Bronchial epithelial cell (primary cell): Measurements from ENCODE around the gene MPIG6B. TPM values are rescaled to one million over a fixed set of nuclear protein-coding genes. Genes with fewer than 3 reads are reported as not detected.

Experiments
- DNase-seq: peaks from one replicate; pipeline ENCODE4 v3.0.0-alpha.2; 2010; ENCODE audit warnings: low read depth
- FAIRE-seq: peaks from 2 replicates; lab custom pipeline; 2011; peaks lifted over from hg19 to GRCh38; lab: Jason Lieb, UNC
- H3K27me3 ChIP-seq: 2 replicates; pipeline ENCODE4 v1.5.1; 2011; ENCODE audit warnings: low read length; ENCODE audit not compliant: control insufficient read depth, insufficient read depth
- H3K36me3 ChIP-seq: 2 replicates; pipeline ENCODE4 v1.5.1; 2011; ENCODE audit warnings: low read length; ENCODE audit not compliant: control insufficient read depth, insufficient read depth
- H3K4me3 ChIP-seq: 2 replicates; pipeline ENCODE4 v1.5.1; 2011; ENCODE audit warnings: mild to moderate bottlenecking, low read depth, low read length, control low read depth
- total RNA-seq: library from RNA; depleted of rRNA; stranded (reverse); fragments of >200 nt; gene quantifications from 2 replicates; pipeline ENCODE4 v1.2.1, GENCODE V29; 2014
- TF ChIP-seq, protein P1 (sequence below): IDR thresholded peaks from 2 replicates; pipeline ENCODE4 v1.5.1; 2011; ENCODE audit warnings: mild to moderate bottlenecking, moderate library complexity, low read length, control low read depth, inconsistent platforms; ENCODE audit not compliant: insufficient read depth, severe bottlenecking

The MPIG6B gene
- total RNA-seq, 1 donor from 2014 or later, result not detected

DNA sequence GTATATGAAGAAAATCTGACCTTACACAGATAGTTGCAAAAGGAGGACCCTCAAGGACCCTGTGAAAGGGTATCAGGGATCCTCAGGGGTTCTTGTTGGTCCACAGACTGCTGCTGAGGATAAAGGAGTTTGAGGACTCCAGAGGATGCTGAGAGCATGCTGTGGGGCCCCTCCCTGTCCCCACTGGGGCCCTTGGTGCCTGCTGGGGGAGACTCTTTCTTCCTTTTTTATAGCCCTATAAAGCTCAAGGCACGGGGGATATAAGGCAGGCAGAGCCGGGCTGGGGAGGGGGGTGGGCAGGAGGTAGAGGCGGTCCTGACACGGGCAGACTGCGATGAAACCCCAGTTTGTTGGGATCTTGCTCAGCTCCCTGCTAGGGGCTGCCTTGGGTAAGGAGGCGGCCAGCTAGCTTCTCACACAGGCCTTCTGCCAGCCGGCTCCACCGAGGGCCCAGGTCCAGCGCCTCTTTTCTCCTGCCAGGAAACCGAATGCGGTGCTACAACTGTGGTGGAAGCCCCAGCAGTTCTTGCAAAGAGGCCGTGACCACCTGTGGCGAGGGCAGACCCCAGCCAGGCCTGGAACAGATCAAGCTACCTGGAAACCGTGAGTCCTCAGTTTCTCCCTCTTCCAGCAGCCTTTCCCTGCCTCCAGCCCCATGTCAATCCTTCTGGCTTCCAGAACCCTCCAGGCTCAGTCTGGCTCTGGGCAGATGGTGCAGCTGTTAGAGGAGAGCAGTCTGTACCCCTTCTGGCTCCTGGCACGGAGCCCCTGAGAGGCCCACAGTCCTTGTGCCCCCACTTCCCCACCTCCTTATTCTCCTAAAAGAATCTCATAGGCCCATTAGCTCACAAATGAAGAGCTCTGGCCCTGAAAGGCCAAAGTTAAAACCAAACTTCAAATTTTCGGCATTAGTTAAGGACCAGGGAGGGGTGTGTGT, 7.9 kb upstream of the MPIG6B start, which contains the start of gene LY6G6D:
Gene LY6G6D (plus strand): TSS at position 327 of the 937 bp plus-strand sequence. CDS start 8 bp downstream, at position 335.
- Histone ChIP-seq H3K36me3 (no peaks in the 10 kb centered on the region), H3K4me3 (no peak within 1 kb of the TSS), H3K27me3 (no peaks in the 10 kb centered on the region)
- no peak for FAIRE-seq
- TF ChIP-seq, protein P1, sequence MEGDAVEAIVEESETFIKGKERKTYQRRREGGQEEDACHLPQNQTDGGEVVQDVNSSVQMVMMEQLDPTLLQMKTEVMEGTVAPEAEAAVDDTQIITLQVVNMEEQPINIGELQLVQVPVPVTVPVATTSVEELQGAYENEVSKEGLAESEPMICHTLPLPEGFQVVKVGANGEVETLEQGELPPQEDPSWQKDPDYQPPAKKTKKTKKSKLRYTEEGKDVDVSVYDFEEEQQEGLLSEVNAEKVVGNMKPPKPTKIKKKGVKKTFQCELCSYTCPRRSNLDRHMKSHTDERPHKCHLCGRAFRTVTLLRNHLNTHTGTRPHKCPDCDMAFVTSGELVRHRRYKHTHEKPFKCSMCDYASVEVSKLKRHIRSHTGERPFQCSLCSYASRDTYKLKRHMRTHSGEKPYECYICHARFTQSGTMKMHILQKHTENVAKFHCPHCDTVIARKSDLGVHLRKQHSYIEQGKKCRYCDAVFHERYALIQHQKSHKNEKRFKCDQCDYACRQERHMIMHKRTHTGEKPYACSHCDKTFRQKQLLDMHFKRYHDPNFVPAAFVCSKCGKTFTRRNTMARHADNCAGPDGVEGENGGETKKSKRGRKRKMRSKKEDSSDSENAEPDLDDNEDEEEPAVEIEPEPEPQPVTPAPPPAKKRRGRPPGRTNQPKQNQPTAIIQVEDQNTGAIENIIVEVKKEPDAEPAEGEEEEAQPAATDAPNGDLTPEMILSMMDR, result no peak
- DNase-seq, result no peak

DNA sequence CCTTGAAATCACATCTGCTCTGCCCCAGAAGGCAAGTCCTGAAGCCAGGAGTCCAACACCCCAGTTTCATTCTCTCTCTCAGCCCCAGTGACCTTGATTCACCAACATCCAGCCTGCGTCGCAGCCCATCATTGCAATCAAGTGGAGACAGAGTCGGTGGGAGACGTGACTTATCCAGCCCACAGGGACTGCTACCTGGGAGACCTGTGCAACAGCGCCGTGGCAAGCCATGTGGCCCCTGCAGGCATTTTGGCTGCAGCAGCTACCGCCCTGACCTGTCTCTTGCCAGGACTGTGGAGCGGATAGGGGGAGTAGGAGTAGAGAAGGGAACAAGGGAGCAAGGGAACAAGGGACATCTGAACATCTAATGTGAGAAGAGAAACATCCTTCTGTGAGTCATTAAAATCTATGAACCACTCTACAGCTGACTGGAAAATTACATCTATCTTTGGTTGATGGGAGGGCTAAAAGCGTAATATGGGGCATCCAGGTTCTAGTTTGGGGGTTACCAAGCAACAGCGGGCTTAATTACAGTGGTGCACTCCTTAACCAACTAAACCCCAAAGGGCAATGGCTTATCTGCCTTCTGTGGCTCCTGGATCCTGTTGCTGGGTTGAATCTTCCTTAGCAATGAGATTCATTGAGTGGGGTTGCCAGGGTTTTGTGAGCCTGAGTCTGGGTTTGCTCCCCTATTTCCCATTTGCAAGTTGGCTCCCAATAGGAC, 5.5 kb upstream of the MPIG6B start:
- FAIRE-seq (no peak), DNase-seq (no peak)
- Histone ChIP-seq H3K36me3 (no peaks in the 10 kb centered on the region), H3K27me3 (no peaks in the 10 kb centered on the region), H3K4me3 (no peak overlapping the region)
- TF ChIP-seq, protein P1, result peak; percentile 30

DNA sequence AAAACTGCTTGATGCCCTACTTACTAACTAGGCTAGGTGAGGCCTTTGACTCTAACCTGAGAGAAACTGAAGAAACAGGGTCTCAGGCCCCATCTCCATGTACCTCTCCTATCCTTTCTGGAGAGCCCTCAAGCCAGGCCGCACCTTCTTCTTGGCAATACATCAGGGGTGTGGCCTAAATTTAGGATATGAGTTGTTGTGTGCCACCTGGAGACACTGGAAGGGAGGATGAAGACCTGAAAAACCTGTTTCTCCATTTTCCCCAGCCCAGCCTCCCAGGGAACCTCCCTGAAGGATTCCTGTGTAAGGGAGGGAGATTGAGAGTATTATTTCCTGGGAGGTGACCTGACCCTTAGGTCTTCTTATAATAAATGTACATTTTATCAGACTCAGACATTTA, 4.9 kb upstream of the MPIG6B start:
- no peak overlapping the region for H3K4me3 ChIP-seq
- peak; percentile 93 for DNase-seq
- FAIRE-seq, result no peak
- no peaks in the 10 kb centered on the region for H3K27me3 ChIP-seq
- TF ChIP-seq, protein P1, result no peak
- H3K36me3 ChIP-seq, result no peaks in the 10 kb centered on the region

DNA sequence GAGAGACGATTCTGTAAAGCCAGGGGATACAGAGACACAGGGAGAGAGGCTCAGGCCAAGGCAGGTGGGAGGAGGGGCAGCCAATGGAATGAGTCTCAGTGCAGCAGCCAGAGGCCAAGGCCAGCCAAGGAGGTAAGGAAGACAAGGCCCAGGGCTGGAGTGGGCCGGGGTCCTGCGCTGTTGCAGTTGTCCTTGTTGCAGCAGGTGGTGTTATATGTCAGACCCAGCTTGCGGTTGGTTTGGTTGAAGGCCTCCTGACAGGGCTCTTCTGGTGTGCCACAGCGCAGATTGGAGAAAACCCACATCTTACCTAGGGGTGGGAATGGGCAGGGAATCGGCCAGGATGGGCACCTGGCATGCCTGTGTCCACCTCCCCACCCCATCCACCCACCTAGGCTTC, 4.2 kb upstream of the MPIG6B start:
- Histone ChIP-seq H3K27me3 (no peaks in the 10 kb centered on the region), H3K4me3 (no peak overlapping the region), H3K36me3 (no peaks in the 10 kb centered on the region)
- no peak for DNase-seq
- FAIRE-seq, result no peak
- TF ChIP-seq, protein P1, result no peak

DNA sequence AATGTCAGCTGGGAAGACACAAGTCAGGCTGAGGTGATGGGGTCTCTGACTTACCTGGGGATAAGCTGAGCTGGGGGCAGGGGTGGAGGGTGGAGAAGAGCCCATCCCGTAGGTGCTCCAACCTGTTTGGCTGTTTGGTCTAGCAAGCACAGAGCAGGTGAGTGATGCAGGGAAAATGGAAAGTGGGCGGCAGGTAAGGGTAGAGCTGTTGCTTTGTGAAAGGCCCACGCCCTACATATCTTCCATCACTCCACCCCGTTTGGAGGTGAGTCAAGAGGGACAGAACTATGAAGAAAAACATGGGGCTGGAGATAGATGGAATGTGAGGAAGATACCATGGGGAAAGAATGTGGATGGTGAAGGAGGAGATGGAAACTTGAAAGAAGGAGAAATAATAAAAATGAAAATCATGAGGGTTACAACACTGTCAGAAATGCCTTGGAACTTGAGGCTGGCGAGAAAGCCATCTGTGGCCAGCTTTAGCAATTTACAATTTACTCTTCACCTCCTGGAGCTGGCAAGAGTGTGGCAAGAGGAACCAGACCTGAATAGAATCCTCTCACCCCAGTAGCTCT, 2.9 kb upstream of the MPIG6B start:
- TF ChIP-seq, protein P1, result no peak
- FAIRE-seq (no peak), DNase-seq (no peak)
- no peak overlapping the region for H3K4me3 ChIP-seq
- H3K36me3 ChIP-seq, result no peaks in the 10 kb centered on the region
- H3K27me3 ChIP-seq, result no peaks in the 10 kb centered on the region
